SHP77 treated with DMSO at 0.1 percent for 48 hours (cell line): Measurements from ENCODE around the gene CLASP1.

Experiments
- DNase-seq: peaks from one replicate; lab custom pipeline; 2025; lab: John Stamatoyannopoulos, UW

Gene CLASP1

GRCh38 chr2:121372721-121373353 is 276.4 kb downstream of the CLASP1 start:
- no peak for DNase-seq

- no peak for DNase-seq
These were observed 277.2 kb downstream of the CLASP1 start for GRCh38 chr2:121372082-121372481.

- DNase-seq = no peak
These were observed 280.4 kb downstream of the CLASP1 start for GRCh38 chr2:121368836-121369235.

- no peak for DNase-seq
These were observed 281.1 kb downstream of the CLASP1 start for GRCh38 chr2:121368155-121368554.

GRCh38 chr2:121367246-121367900 is 281.9 kb downstream of the CLASP1 start:
- no peak for DNase-seq

GRCh38 chr2:121366040-121366439 is 283.2 kb downstream of the CLASP1 start:
- DNase-seq = no peak

- DNase-seq = no peak
These were observed 284.2 kb downstream of the CLASP1 start for GRCh38 chr2:121365061-121365460.

GRCh38 chr2:121363632-121364420 is 285.4 kb downstream of the CLASP1 start:
- no peak for DNase-seq

- DNase-seq = no peak
These were observed 286.5 kb downstream of the CLASP1 start for GRCh38 chr2:121362774-121363173.

GRCh38 chr2:121362226-121362625 is 287.0 kb downstream of the CLASP1 start:
- DNase-seq = no peak

GRCh38 chr2:121360566-121361300 is 288.5 kb downstream of the CLASP1 start:
- no peak for DNase-seq

GRCh38 chr2:121359716-121360565 is 289.3 kb downstream of the CLASP1 start:
- DNase-seq = no peak

GRCh38 chr2:121359170-121359569 is 290.1 kb downstream of the CLASP1 start:
- DNase-seq = no peak

GRCh38 chr2:121358291-121358690 is 291.0 kb downstream of the CLASP1 start:
- DNase-seq = no peak

- DNase-seq = peak; percentile 20
These were observed 293.1 kb downstream of the CLASP1 start for GRCh38 chr2:121356058-121356640.

- DNase-seq = no peak
These were observed 293.8 kb downstream of the CLASP1 start for GRCh38 chr2:121355488-121355887.

GRCh38 chr2:121351521-121352318 is 297.5 kb downstream of the CLASP1 start:
- no peak for DNase-seq

- no peak for DNase-seq
These were observed 298.4 kb downstream of the CLASP1 start for GRCh38 chr2:121350890-121351289.

GRCh38 chr2:121350402-121350775 is 298.9 kb downstream of the CLASP1 start:
- DNase-seq = no peak

- no peak for DNase-seq
These were observed 299.4 kb downstream of the CLASP1 start for GRCh38 chr2:121349721-121350401.
